ENCODE results near the gene LEF1. TPM values are rescaled to one million over a fixed set of nuclear protein-coding genes. Genes with fewer than 3 reads are reported as not detected.

Gene LEF1
- total RNA-seq, 1 donor from 2014 or later, result 13.7 TPM

GRCh38 chr4:108109997-108110416 lies 58.7 kb downstream of the LEF1 start:
- no peak for DNase-seq

GRCh38 chr4:108109111-108109510 lies 59.6 kb downstream of the LEF1 start:
- DNase-seq, result no peak

- DNase-seq, result no peak
Measured at GRCh38 chr4:108107729-108108382, 60.9 kb downstream of the LEF1 start.

DNA sequence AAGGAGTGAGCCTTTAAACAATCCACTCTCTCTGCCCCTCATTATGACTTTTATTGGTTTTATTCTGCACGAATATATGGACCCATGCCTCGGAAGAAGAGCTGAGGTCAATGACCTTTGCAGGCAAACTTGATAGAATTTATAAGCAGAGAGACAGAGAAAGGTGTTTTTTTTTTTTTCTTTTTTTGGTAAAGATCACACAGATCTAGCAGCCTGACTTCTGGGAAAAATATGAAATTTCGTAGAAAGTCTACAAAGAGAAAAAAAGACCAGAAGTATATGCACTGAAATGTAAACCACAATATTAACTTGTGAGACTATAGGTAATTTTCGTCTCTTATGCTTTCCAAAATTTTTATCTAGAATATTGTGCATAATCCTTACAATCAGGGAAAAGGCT lies 61.6 kb downstream of the LEF1 start:
- no peak for DNase-seq

- no peak for DNase-seq
Measured at GRCh38 chr4:108106186-108106585, 62.5 kb downstream of the LEF1 start.

DNA sequence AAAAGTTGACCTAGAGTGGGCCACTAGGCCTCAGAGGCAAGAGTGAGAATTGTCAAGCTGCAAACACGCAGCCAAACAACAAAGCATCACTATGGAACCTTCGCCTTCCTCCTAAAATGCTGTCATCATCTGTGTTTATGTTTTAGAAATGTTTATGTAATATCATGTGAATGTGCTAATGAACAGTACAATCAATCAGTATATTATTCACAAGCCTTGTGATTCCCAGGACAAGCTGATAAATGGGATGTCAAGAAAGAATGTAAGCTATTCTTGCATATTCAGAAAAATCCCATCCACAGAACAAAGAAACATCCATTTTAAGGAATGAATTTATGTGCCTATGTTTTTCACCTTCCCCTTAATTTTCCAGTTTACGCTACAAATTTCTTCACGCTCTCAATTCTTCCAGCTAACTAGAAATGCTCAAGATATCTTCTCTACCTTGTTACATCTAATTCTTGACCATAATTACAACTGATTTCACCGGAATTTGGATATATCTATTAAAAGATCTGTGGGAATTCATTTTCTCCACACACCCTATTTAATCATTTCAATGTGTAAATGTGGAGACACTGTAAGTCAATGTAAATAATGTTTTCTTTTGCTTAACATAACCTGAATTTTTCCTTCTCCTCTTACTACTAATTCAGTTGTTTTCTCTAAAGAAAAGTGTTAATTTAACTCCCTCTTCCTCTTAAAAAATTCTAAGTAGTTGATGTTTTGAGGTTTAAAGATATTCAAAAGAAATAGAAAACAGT lies 65.5 kb downstream of the LEF1 start:
- no peak for DNase-seq

DNA sequence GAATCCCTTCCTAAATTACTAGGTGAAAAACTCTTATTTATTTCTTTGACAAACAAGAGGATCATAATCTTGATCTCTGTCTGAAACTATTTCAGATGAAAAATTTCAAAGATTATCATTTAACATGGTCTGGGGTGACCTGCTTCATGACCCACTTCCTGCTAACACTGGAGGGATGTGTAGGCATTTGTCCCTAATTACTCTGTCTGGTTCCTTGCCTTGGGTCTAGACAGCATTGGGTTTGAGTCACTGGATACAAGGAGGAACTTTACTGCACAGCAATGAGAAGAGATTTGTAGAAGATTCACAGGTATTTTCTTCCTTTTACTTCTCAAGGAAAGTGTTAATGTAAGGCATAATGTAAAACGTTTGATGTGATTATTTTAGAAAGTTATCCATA lies 67.9 kb downstream of the LEF1 start:
- no peak for DNase-seq

GRCh38 chr4:108099838-108100237 lies 68.9 kb downstream of the LEF1 start:
- DNase-seq, result no peak

GRCh38 chr4:108097990-108098553 lies 70.7 kb downstream of the LEF1 start:
- no peak for DNase-seq

DNA sequence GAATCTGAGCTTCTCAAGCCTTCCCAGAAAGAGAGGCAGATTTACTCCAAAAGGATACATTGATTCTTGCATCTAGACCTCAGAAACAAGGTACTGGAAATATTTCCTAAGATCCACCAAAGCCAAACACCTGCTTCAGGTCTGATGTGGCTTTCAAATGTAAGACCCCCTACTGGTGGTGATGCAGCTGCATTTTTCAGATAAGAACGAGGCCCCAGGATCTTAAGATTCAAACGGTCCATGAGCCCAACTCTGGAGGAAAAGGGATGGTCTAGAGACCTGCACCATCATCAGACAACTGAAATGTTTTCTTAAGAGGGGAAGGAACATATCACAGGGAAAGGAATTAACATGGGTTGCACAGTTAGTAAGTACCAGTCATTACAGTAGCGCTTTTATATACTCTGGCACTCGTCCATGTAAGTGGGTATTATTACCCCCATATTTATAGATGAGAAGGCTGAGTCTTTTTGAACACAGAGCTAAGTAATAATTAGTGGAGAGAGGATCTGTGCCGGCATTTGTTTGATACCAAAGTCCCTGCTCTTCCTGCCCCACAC lies 73.7 kb downstream of the LEF1 start:
- DNase-seq, result no peak

GRCh38 chr4:108094131-108094530 lies 74.6 kb downstream of the LEF1 start:
- no peak for DNase-seq

DNA sequence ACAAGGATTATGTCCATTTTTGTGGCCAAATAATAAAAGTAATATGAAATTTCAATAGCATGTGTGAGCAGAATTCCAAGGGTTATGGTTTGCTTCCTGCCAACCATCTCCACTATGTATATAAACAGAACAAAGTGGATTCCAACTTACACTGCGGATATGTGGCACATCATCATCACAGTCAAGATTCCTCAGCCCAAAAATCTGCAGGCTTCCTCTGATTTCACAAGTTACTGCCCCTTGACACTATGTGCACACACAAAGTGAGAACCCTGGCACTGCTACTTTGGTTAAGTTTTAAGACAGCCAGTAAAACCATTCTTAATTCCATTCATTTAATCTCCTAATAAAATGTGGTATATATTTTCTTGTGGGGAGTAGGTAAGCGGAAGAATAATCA lies 76.4 kb downstream of the LEF1 start:
- no peak for DNase-seq

DNA sequence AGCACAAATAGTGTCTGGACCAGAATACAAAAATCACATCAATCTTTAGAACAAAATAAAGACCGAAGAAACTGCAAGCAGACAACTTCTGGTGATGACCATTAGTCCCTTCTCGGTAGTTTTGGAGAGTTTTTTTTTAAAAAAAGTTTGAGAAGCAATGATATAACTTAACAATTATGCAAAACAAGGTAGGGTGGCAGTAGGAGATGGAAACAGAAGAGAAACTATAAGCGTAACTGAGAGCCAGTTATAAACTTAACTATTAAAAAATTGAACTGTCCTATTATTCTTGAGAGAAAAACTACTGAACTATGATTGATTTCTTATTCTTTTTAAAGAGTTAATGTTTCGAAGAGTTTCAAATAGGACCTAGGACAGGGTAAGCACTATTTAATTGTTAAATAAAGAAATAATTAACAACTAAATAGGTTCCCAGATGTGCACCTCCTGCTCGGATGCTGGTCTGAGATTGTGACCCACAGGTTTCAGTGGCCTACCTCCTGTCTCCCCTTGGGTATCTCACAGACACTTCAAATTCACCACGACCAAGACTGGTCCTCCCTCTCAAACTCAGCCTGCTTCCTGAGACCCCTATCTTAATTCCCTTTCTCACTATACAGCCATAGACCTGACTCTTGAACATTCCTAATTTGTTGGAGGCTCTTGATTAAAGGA lies 81.3 kb downstream of the LEF1 start:
- no peak for DNase-seq

GRCh38 chr4:108081256-108081655 lies 87.5 kb downstream of the LEF1 start:
- DNase-seq, result no peak

DNA sequence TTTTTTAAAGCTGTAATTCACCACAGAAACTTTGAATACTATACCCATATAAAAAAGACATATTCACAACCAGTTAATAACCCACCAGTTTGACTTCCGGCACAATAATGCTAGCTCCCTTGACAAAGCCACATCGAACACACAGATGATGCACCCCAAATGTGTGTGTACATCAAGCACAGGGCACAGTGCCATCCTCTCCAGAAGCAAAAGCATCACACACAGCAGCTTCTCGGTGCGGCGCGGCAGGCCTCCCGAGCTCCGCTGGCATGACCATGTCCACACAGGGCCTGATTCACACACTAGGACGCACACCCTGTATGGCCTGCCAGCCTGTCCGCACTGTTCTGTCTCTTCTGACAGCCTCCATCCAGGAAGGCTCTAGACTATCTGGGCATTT lies 88.0 kb downstream of the LEF1 start:
- DNase-seq, result no peak

DNA sequence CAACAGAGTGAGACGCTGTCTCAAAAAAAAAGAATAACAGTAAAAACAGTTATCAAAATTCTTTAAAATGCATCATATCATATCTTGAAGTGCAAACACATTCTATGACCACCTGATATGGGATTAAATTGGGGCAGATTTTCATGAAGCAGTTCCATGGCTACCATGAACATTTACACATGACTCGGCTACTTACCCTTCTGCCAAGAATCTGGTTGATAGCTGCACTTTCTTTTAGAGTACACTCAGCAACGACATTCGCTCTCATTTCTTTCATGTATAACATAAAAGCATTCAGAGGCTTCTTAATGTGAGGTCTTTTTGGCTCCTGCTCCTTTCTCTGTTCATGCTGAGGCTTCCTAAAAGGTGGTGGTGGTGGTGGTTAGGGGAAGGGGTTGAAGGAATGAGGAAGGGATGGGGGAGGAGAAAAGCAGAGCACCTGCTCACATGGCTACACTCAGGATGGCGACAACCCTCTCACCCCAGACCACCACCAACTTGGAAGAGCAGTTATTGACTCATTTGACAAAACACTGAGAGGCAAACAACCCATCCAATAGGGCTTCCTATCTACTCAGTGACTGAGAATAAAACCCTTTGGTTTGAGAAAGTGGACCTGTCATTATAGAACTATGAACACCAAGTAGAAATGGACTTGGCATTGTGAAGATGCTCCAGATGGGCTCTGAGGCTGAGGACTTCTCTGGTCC lies 90.6 kb downstream of the LEF1 start:
- DNase-seq, result no peak

GRCh38 chr4:108072300-108072699 lies 96.4 kb downstream of the LEF1 start:
- no peak for DNase-seq

GRCh38 chr4:108070775-108071174 lies 98.0 kb downstream of the LEF1 start:
- no peak for DNase-seq

- DNase-seq, result no peak
Measured at GRCh38 chr4:108068442-108068841, 100.3 kb downstream of the LEF1 start.

DNA sequence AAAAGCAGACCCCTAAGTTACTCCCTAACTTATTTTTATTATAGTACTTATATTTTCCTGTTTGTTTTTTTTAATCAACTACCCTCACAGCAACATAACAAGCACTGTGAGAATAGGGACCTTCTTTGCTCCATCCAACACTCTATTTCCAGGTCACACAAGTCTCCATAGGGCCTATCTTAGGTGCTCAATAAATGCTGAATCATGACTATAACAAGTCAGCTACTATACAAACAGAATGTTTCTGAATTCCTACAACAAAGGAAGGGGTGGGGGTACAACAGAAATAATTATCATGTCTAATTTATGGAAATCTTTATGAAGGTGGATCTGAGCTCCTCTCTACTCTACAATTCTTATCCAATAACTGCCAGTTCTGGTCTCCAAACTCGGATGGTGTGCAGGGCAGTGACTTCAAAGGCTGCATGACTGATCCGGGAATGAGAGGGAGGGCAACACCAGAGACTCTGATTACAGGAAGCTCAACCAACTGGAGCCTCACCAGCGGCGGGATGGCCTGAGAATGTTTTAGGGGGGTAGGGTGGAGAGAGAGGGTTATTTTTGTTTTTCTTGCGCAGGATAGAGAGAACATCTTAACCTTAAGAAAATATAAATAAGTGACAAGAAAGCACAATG lies 107.9 kb downstream of the LEF1 start:
- DNase-seq, result peak; percentile 29

DNA sequence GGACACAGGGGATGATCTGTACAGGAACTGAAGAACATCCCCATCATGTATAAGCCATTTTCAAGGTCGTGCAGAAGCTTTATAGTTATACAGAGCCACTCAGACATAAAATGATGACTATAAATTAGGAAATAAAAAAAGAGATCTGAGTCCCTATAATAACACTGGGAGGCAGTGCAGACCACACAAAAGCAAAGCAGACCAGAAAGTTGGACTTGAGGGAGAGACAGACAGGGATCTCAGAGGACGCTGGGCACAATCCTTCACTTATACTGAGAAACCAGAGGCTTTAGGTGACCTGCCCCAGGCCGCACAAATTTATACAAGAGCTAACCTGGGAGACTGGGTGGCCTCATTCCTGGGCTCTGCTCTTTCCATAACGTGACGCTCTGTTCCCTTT lies 108.6 kb downstream of the LEF1 start:
- peak; percentile 63 for DNase-seq
